GM21529 (cell line): ENCODE results near the gene SERTAD2.

Experiments used
- ATAC-seq: cut with Tn5 transposase; IDR thresholded peaks from one replicate; pipeline ENCODE4 v1.9.1; 2021; ENCODE audit not compliant: unreplicated experiment

The SERTAD2 gene

DNA sequence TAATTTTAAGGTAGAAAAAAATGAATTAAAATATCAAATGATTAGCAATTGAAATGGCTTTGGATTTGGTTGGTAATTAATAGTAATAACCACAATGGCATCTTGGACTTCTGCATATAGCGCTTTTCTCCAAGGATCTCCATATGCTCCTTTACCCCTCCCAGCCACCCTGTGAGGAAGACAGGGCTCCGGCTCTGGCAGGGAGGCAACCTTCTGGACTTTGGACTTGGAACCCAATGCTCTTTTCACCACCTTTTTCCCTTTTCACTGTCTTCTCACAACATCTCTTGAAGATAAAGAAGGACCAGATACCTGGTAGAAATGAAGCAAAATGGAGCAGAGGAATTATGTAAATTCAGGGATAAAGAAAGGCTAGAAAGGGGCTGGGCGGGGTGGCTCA is 23.8 kb upstream of the SERTAD2 start:
- ATAC-seq: no peak

DNA sequence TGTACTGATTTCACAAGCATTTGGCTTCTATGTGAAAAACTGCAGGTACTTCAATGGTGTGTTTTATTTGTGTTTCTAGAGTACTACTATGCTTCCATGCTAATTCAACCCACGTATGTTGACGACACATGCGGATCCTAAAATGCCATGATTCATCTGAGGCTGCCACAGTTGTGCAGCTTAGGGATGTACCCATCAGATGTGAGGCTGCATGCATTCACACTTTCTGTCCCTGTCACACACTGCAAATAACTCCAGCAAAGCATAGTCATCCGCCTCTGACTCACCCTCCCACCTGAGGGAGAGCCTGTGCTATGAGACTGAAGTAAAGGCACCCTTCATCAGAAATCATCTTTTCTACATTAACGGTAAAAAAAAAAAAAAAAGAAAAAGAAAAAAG is 22.1 kb upstream of the SERTAD2 start:
- ATAC-seq: no peak

DNA sequence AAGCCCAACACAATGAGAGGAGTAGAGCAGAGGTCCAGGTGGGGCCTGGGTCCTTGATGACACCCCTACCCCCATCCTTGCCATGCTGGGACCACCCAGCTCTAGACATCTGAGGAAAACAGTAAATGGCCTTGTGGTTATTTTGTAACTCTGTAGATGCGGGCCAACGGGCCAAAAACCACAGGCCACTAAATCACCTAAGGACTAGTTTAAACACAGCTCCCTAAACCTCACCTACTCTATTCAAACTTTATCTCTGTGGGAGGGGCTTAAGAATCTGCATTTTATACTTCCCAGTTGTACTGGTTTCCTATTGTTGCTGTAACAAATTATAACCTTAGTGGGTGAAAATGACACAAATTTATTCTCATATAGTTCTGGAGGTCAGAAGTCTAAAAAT is 19.0 kb upstream of the SERTAD2 start:
- ATAC-seq: no peak

DNA sequence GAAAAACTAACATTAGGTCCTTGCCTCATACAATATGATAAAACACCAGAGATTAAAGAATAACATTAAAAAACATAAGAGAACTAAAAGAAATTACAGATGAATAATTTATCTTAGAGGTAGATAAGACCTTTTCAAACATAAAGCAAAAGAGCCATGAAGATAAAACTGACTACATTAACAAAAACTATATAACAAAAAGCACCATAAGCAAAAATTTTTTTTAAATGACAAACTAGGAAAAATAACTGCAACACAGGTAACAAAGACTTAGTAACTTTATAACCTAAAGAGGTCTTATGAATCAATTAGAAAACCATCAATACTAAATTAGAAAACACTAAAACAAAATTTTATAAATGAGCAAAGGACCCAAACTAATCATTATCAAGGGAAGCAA is 16.3 kb upstream of the SERTAD2 start:
- no peak for ATAC-seq

DNA sequence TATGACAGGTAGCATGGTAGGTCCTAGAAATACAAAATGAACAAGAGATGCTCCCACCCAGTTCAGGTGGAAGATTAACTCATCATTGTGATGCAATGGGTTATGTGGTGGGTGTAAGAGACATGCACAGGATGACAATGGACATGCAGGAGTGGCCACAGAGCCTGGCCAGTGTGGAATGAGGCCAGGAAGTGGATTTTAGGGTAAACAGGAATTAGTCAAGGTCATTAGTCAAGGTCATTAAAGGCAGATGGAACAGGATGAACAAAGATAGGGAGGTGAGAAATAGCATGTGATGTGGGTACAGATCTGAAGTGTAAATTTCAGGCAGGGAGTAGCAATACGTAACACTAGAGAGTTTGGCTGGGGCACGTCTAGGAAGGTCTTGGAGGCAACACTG is 15.6 kb upstream of the SERTAD2 start:
- no peak for ATAC-seq

DNA sequence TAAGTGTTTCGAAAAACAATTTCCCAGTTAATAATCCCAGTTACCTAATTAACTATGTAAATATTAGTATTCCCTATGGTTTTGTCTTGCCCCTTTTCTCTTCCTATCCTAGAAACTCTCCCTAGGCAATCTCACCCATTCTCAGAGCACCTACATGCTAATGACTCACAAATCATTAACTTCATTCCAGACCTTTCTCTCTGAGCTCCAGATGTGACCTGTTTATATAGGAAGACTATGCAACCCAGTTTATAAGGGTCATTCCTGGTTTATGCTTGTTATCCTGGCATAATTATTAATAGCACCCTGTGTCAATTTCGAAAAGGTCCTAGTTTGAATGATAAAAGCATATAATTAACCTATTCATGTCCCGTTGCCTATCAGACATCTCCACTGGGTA is 14.8 kb upstream of the SERTAD2 start:
- no peak for ATAC-seq

DNA sequence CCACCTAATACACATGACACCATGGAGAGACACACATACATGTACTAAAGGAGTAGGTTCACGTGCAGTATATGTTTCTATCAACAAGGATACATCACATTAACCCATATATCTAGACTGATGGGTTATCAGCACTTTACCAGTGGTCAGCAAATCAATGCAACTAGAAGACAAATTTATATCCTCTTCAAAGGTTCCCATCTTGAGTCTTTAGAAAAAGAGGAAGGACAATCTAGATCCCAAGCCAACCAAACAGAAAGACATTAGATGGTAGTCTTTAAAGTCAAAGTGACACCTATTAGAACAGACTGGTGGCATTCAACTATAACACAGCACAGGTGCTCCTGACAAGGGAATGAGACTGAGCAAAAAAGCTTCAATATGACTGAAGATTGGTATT is 13.8 kb upstream of the SERTAD2 start:
- no peak for ATAC-seq

DNA sequence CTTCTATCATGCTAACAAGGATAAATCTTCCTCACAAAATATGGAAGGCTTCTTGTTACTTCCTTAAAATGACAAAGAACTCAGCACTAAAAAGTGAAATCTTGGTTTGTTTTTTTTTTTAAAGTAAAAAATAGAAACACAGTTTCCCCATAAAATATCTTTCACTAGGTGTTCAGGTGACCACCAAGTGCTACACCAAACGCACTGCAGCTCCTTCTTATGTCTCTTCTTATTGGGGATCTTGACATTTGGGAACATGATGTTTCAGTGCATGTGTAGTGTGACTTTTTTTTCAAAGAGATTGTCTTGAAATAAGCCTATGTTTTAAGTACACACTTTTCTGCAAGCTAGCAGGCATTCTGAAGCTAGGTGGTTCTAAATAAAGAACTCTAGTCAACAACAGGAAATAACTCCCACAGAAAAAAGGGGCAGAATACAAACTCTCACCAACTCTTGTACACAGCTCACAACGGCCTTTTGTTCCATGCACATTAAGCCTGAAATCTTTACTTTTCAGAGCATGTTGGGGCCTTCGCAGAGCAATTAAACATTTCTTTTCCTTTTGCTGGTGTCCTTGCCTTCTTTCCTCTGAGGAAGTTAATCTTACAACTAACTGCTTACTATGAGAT is 13.2 kb upstream of the SERTAD2 start:
- ATAC-seq: peak; percentile 87

DNA sequence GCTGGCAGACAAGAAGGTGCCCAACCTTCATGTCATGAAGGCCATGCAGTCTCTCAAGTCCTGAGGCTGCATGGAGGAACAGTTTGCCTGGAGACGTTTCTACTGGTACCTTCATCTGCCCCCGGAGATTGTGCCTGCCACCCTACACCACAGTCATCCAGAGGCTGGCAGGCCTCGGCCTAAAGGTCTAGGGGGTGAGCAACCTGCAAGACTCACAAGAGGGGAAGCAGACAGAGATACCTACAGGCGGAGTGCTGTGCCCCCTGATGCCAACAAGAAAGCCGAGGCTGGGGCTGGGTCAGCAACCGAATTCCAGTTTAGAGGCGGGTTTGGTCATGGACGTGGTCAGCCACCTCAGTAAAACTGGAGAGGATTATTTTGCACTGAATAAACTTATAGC is 12.0 kb upstream of the SERTAD2 start:
- ATAC-seq: no peak

DNA sequence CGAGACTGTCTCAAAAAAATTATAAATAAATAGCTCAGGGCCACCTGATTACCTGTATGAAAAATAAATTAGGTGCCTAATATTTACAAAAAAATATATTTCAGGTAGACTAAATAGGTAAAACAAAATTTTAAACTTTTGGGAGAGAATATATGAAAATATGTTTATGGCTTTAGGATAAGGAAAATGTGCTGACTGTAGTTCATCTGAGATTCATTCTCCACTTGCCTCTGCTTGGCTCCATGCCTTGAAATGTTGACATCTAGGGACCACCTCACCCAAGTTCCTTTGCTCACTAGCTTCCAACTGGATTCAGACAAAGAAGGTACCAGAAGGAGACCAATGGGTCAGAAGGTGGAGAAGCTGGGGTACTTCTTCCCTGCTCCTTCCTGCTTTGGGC is 9.7 kb upstream of the SERTAD2 start:
- no peak for ATAC-seq

DNA sequence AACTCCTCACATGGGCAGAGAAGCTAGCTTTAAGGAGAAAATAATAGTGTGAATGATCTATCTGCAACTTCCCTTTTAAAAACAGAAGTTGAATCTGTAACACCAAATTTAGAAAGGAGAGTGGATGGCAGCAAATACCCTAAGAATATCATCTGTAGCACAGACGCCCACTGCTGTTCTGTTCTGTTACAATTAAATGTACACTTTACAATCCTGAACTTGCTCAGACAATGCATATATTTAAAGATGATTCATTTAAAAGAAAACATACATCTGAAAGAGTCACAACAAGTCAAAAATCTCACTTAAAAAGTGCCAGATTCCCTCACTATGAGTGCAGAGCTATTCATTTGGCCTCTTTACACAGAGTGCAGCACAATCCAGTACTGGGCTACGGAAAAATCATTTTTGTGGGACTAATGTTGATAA is 8.0 kb upstream of the SERTAD2 start:
- no peak for ATAC-seq

DNA sequence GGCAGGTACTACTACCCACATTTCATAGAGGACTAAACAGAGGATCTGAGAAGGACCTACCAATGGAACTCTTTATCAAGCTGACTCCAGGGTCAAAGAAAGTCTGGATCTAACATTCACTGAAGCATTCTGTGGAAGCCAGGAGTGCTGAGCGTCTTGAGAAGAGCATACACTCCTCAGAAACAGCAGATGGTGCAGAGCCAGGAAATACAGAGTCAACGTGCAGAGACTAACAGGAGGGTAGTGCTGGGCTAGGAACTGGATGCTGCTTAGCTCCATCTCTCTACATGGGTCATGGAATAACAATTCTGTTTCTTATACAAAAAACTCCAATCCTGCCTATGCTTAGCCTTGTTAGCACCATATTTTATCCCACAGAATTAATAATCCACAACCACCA is 5.5 kb upstream of the SERTAD2 start:
- no peak for ATAC-seq

DNA sequence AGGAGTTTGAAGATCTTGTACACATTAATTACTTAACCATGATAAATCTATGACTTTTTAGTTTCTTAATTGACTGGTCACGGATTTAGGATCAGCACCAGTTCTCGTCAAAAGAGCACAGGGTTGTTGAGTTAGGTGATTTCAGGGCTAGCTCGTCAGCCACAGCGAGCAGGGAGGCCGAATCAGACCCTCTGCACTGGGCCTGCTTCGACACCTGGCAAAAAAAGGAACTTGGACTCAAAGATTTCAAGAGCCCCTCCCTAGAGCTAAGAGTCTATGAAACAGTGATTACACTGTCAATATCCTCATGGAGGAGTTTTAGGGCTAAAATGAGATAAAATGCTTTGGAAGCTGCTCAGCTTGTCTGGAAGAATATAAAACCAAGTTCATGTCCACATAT is 4.6 kb upstream of the SERTAD2 start:
- ATAC-seq: no peak

DNA sequence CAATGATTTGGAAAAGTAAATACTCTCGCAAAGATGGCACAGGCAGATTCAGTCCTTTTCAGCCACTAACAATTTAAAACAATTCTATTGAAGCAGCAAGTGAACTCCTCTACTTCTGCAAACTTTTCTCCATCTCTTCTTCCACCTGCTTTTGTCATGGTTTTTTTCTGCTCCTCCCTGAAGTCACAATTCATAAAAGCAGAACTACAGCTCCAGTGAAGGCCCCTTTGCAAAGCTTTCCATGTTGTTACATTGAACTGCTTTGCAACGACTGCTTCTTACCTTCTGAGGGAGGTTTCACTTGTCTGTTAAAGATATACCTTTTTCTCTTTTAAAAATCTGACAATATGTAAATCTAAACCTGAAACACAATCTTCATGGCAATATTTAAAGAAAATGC is 3.7 kb upstream of the SERTAD2 start:
- no peak for ATAC-seq

DNA sequence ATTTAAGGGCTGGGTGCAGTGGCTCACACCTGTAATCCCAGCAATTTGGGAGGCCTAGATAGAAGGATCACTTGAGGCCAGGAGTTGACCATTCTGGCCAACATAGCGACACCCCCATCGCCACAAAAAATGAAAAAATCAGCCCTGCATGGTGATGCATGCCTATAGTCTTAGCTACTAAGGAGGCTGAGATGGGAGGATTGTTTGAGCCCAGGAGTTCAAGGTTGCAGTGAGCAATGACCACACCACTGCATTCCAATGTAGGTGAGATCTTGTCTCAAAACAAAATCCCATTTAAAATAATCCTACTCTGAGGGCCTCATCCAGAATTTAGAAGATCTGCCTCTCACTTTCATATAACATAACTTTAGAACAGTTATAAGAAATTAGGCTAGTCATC is 2.7 kb upstream of the SERTAD2 start:
- no peak for ATAC-seq

DNA sequence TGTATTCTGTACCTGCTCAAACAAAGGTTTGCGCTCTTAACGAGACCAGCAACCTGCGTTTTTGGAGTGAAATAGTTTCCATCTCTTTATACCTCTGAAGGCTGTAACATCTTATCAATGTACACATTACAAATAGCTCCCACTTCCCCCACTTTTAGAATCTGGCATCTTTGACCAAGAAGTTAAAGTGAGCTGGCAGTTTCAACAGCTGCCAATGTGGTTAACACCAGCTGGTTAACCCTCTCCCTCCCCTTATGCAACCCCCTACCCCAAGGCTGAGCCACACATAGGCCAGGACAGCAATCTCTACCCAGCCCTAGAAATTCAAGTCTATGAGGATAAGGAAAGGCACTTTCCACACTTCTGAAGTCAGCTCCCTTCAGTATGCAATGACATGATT is 2.2 kb upstream of the SERTAD2 start:
- ATAC-seq: no peak

DNA sequence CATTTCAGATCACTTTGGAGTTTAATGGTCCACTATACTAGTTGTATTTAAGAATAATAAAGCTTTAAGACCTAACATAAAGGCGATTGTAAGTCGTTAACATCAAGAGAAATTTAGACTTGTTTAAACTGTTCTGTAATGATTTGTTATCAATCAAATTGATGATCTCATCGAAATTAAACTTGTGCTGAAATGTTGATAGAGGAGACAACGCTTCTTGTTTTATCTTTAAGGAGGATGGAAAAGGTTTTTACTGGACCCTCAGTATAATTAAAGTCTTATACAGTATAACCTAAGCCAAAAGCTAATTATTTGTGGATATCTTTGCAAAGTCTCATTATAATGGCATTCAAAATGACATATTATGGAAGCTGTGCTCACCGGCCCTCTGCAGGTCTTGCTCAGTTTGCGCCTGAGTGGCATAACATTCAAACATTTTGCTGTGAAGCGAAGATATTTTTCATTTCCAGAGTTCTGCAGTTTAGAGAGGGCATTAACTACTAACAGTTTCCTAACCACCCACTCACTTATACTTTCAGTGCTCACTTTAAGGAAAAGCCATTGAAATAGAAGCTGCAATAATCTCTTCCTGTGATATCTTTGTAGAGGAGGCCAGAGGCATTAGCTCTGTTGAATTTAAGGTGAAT is 1.4 kb upstream of the SERTAD2 start:
- no peak for ATAC-seq

DNA sequence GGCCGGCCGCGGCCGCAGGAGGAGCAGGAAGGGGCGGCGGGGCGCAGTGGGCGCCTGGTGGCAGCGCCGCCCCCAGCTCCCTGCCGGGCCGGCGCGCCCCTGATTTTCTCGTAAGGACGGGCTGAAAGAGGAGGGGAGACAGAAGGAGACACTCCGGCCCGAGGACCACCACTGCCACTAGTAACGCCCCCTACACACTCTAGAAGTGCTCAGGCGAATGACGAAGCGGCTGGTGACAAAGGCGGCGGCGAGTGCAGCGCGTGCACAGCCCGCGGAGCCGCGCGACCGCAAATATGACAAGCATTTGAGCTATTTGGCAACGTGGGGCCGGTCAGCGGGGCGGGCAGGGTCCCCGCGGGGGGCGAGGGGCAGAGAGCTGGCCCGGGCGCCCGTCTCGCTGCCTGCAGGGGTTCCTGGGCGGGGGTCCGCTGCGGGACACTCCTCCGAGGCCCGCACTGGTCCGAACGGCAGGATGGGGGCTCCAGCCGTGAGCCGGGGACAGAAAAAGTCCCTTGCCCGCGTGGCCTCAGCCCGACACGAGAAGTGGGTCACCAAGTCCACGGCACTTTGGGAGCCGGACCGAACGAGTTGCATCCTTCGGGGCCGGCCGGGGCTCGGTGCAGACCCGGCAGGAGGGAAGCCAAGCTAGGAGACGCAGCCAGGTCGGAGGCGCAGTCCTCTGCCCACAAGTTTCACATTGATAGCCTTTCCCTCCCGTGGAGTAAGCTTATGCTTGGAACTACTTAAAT is 524 bp upstream of the SERTAD2 start:
- ATAC-seq: peak; percentile 36

DNA sequence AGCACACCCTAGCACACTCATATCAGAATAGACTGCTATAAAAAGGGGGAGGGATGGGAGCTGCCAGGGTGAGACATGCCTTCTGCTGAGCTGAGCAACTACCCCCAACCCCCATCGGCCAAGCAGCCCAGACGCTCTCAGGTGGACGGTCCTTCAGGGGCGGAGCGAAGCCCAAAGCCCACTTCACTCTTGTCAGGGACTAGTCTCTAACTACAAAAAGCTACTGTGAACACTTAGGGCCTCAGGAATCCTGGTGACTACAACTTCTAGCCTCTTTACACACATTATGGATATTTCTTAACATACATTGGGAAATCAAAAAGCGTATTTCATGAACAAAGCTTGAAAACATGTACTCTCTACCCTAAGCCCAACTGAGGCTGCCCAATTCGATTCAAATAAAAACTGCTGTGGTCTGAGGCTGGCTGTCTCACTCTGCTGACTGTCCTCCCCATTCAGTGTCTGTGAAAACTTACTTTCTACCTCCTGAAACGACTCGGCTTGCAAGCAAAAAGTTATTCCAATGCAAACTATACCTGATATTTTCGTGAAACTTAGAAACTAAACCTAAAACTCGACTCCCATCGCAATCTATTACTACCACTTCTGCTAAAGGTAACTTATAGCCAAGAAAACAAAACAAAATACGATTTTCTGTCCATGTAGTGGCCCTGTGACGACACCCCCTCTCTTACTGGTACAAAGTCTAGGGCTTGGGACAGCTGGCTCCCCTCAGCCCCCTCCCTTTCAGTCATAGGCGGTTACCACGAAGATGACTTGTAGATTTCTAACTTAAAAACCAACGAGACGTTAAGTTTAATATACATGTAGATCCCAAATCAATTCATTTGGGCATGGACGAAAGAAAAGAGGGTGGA is 1.2 kb downstream of the SERTAD2 start:
- ATAC-seq: no peak

DNA sequence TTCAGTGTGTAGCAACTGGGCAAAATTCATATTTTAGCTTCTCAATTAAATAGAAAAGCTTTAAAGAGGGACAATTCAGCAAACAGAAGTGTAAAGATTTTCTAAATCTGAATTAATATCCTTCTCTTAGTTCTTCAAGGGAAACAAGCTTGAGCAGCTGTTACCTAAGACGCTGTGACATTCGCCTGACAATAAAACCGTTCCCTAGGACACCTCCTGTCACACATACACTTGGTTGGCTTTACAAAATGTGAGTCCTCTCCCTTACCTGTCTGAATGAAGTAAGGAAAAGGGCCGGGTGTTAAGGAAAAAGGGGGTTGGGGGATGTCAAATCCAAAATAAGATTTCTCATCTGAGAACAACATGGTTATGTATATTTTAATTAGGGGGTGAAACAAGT is 2.1 kb downstream of the SERTAD2 start:
- ATAC-seq: no peak

DNA sequence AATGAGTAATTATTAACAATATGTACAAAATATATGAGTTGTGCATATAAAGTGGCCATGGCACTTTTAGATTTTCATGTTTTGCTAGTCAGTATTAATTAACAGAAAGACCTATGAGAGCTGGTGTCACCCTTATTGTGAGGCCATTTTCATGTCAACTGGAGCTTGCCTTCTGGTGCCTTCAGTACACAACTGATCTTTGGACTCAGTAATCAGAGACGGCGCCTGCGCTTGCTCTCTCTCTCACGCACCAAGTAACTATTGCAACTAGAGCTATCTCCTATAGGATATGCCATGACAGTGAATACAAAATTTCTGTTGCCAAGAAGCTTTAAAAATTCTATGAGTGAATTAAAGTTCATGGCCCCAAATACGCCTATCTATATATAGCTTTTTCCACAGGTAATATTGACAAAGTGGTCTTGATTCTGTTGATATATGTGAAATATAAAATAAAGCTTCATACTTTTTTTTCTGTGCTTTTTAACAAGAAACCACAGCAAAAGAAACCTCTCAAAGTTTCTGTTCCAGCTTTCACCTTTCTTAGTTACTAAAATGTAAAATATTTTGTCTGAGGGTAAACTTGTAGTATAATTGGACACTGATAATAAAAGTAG is 2.9 kb downstream of the SERTAD2 start:
- ATAC-seq: no peak
